NB4 (cell line): ENCODE measurements around the gene MYLK2.

Experiments
- CTCF ChIP-seq: IDR thresholded peaks from one replicate; pipeline ENCODE4 v1.5.1; 2012; ENCODE audit warnings: low read depth, low read length
- MAX ChIP-seq: IDR thresholded peaks from 2 replicates; pipeline ENCODE4 v1.6.1; 2011; ENCODE audit warnings: low read depth, low read length
- POLR2A ChIP-seq: IDR thresholded peaks from 2 replicates; pipeline ENCODE4 v1.6.1; 2011; ENCODE audit warnings: mild to moderate bottlenecking; ENCODE audit not compliant: insufficient read length; ENCODE audit errors: extremely low read depth

GRCh38 chr20:31856516-31856915 is 37.4 kb downstream of the MYLK2 start:
- TF ChIP-seq CTCF, result no peak
- TF ChIP-seq POLR2A, result no peak
- no peak for TF ChIP-seq MAX
